ENCODE measurements around the gene TRIM14. TPM values are rescaled to one million over a fixed set of nuclear protein-coding genes. Genes with fewer than 3 reads are reported as not detected.

The TRIM14 gene
- total RNA-seq, 4 donors from 2014 or later = 9.4 to 16.8 (median 10.1) TPM

DNA sequence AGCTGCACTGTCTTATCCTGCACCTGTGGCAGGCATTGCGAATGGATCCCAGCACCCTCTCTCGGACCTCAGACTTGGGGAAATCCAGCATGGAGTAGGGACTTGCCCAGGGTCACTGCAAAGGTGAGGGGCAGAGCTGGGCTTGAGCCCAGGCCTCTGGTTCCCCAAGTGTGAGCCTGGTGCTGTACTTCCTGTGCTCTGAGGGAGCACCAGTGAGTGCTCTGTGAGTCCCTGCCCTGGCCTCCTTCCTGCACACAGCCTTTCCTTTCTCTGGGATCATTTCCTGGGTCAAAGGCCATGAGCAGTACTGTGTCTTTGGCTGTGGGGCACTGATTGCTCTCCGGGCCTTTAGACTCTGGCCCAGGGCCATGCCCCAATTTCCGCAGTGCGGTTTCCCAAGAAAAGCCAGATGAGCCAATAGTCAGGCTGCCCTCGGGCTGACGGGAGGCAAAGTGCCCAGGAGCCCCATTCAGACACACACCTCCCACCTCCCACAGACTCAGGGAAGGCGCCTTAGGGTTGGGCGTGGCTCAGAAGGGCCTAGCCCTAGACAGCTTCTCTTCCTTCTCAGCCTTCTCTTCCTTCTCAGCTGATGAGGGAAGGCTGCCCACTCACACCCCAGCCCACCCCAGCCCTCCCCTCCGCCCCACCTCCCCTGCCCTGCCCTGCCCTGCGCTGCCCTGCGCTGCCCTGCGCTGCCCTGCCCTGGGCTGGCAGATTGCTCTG, 23.3 kb upstream of the TRIM14 start:
- H3K4me3 ChIP-seq = no peak overlapping the region
- no peaks in the 10 kb centered on the region for H3K4me1 ChIP-seq
- WGBS, 2 donors = 72 to 83% methylated on average over 8 to 11 of the region's 13 CpGs
- H3K27me3 ChIP-seq = no peaks in the 10 kb centered on the region
- no peaks in the 10 kb centered on the region for H3K9me3 ChIP-seq
- no peak for DNase-seq (ENCODE audit: low spot score in 2 of 2)
- TF ChIP-seq EP300 (IDR thresholded peaks at IDR 0.05) = peak in 1 of 2 donors; percentile 9
- TF ChIP-seq, protein P1, sequence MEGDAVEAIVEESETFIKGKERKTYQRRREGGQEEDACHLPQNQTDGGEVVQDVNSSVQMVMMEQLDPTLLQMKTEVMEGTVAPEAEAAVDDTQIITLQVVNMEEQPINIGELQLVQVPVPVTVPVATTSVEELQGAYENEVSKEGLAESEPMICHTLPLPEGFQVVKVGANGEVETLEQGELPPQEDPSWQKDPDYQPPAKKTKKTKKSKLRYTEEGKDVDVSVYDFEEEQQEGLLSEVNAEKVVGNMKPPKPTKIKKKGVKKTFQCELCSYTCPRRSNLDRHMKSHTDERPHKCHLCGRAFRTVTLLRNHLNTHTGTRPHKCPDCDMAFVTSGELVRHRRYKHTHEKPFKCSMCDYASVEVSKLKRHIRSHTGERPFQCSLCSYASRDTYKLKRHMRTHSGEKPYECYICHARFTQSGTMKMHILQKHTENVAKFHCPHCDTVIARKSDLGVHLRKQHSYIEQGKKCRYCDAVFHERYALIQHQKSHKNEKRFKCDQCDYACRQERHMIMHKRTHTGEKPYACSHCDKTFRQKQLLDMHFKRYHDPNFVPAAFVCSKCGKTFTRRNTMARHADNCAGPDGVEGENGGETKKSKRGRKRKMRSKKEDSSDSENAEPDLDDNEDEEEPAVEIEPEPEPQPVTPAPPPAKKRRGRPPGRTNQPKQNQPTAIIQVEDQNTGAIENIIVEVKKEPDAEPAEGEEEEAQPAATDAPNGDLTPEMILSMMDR (IDR thresholded peaks at IDR 0.05) = no peak
- H3K27ac ChIP-seq = peak overlapping the region in 1 of 4 donors; percentile 55
- H3K36me3 ChIP-seq = no peaks in the 10 kb centered on the region

DNA sequence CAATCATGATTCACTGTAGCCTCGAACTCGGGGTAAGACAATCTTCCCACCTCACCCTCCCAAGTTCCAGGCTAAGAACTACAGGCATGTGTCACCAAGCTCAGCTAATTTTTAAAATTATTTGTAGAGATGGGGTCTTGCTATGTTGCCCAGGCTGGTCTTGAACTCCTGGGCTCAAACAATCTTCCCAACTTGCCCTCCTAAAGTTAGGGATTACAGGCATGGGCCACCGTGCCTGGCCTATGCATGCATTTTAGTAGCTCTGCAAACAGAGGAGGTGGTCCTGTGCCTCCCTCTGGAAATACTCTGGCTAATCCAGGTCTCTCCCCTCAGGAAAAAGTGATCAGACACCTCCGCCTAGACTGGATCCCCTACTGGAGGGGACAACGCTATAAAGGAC, 21.5 kb upstream of the TRIM14 start:
- Histone ChIP-seq H3K27me3 (no peaks in the 10 kb centered on the region), H3K27ac (no peak overlapping the region), H3K36me3 (no peaks in the 10 kb centered on the region), H3K9me3 (no peaks in the 10 kb centered on the region), H3K4me3 (no peak overlapping the region), H3K4me1 (no peaks in the 10 kb centered on the region)
- DNase-seq (ENCODE audit: low spot score in 2 of 2) = no peak
- WGBS, 2 donors = 83 to 87% methylated on average over 5 of the region's 5 CpGs
- TF ChIP-seq, protein P1 (IDR thresholded peaks at IDR 0.05) = no peak
- no peak for TF ChIP-seq POLR2A (IDR thresholded peaks at IDR 0.05)
- TF ChIP-seq EP300 (IDR thresholded peaks at IDR 0.05) = no peak

DNA sequence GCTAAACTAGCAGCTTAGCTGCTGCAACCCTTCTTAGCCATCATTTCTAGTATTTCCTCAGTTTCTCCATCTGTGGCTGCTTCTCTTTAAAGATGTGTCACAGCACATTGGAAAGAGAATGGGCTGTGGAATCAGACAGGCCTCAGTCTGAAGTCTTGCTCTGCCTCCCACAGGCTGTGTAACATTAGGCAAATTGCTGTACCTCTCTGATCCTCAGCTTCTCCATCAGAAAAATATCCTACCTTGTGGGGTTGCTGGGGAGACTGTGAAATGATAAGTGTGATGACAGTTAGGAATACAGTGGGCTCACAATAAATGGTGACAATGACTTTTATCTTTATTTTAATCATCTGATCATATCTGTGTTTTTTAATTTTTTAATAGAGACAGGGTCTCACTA, 17.5 kb upstream of the TRIM14 start:
- TF ChIP-seq, protein P1 (IDR thresholded peaks at IDR 0.05) = no peak
- TF ChIP-seq EP300 (IDR thresholded peaks at IDR 0.05) = no peak
- no peak for TF ChIP-seq POLR2A (IDR thresholded peaks at IDR 0.05)
- Histone ChIP-seq H3K9me3 (no peaks in the 10 kb centered on the region), H3K36me3 (no peaks in the 10 kb centered on the region), H3K4me3 (no peak overlapping the region), H3K27ac (no peak overlapping the region), H3K27me3 (no peaks in the 10 kb centered on the region), H3K4me1 (no peaks in the 10 kb centered on the region)
- DNase-seq (ENCODE audit: low spot score in 2 of 2) = no peak

DNA sequence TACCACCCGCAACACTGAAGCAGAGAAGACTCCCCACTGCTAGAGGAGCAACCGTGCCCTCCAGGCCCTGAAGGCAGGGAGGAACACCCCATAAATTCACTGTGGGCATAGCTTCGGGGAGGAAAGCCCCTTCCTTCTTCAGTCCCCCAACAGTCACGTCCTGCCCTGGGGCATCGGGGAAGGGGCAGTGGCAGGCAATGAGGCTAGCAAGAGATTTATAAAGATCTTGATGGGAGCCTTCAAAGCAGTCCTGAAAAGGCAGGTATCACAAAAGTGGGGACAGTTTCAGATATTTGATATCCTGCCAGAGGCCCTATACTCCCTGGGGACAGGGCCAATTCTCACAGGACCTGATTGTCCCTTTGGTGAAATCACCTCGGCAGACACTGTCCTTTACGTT, 16.9 kb upstream of the TRIM14 start:
- no peak overlapping the region for H3K27ac ChIP-seq
- no peaks in the 10 kb centered on the region for H3K36me3 ChIP-seq
- no peak for TF ChIP-seq EP300 (IDR thresholded peaks at IDR 0.05)
- TF ChIP-seq, protein P1 (IDR thresholded peaks at IDR 0.05) = no peak
- no peak for TF ChIP-seq POLR2A (IDR thresholded peaks at IDR 0.05)
- H3K4me3 ChIP-seq = no peak overlapping the region
- no peaks in the 10 kb centered on the region for H3K27me3 ChIP-seq
- no peak for DNase-seq (ENCODE audit: low spot score in 2 of 2)
- no peaks in the 10 kb centered on the region for H3K9me3 ChIP-seq
- H3K4me1 ChIP-seq = no peaks in the 10 kb centered on the region
- WGBS, 2 donors = 81 to 82% methylated on average over 7 of the region's 7 CpGs

DNA sequence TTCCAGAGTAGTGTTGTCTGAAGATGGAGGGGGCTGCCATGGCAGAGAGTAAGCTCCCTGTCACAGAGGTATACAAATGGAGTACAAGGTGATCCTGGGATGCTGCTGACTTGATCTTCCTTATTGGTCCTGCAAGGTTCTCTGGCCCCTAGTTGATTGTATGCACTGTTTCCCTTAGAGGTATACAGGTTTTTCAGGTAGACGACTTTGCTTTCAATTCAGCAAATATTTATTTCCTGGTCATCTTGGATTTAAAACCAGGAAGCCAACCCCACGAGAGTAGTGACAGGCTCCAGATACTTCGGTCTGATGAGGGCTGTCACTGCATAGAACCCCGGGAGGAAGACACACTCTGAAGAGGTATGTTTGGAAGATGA, 16.5 kb upstream of the TRIM14 start:
- H3K4me3 ChIP-seq = no peak overlapping the region
- no peak overlapping the region for H3K27ac ChIP-seq

More for the DNA sequence above, 16.5 kb upstream of the TRIM14 start:
- no peak for DNase-seq (ENCODE audit: low spot score in 2 of 2)
- H3K4me1 ChIP-seq = no peaks in the 10 kb centered on the region
- H3K36me3 ChIP-seq = no peaks in the 10 kb centered on the region
- no peaks in the 10 kb centered on the region for H3K27me3 ChIP-seq
- no peaks in the 10 kb centered on the region for H3K9me3 ChIP-seq
- no peak for TF ChIP-seq POLR2A (IDR thresholded peaks at IDR 0.05)
- WGBS, 2 donors = 83 to 93% methylated on average over 4 of the region's 4 CpGs
